Rectal smooth muscle tissue (tissue), 1 donor: Measurements from ENCODE around the gene IL21.

Experiments used
- H3K27ac ChIP-seq: one replicate; pipeline ENCODE4 v1.7.0; 2013; ENCODE audit warnings: low read depth, low read length, inconsistent platforms
- H3K27me3 ChIP-seq: one replicate; pipeline ENCODE4 v1.7.0; 2013; ENCODE audit warnings: low read length; ENCODE audit not compliant: control insufficient read depth, insufficient read depth
- H3K36me3 ChIP-seq: one replicate; pipeline ENCODE4 v1.7.0; 2013; ENCODE audit warnings: low read length; ENCODE audit not compliant: control insufficient read depth, insufficient read depth
- H3K4me1 ChIP-seq: one replicate; pipeline ENCODE4 v1.7.0; 2013; ENCODE audit warnings: low read length; ENCODE audit not compliant: control insufficient read depth, insufficient read depth
- H3K4me3 ChIP-seq: one replicate; pipeline ENCODE4 v1.7.0; 2013; ENCODE audit warnings: low read length
- H3K9ac ChIP-seq: one replicate; pipeline ENCODE4 v1.7.0; 2013; ENCODE audit warnings: low read length

IL21 gene

GRCh38 chr4:122623637-122624166 lies 2.8 kb upstream of the IL21 start:
- Histone ChIP-seq H3K4me1 (no peaks in the 10 kb centered on the region), H3K27me3 (no peaks in the 10 kb centered on the region), H3K27ac (no peak overlapping the region), H3K9ac (no peak overlapping the region), H3K4me3 (no peak overlapping the region), H3K36me3 (no peaks in the 10 kb centered on the region)

- Histone ChIP-seq H3K4me3 (no peak overlapping the region), H3K9ac (no peak overlapping the region), H3K27ac (no peak overlapping the region), H3K36me3 (no peaks in the 10 kb centered on the region), H3K27me3 (no peaks in the 10 kb centered on the region), H3K4me1 (no peaks in the 10 kb centered on the region)
These were observed 1.5 kb upstream of the IL21 start for GRCh38 chr4:122622400-122622799.

GRCh38 chr4:122619611-122620010 lies 1.3 kb downstream of the IL21 start:
- no peaks in the 10 kb centered on the region for H3K27me3 ChIP-seq
- H3K27ac ChIP-seq: no peak overlapping the region
- no peaks in the 10 kb centered on the region for H3K36me3 ChIP-seq
- no peak overlapping the region for H3K9ac ChIP-seq
- no peak overlapping the region for H3K4me3 ChIP-seq
- no peaks in the 10 kb centered on the region for H3K4me1 ChIP-seq

GRCh38 chr4:122617597-122618593 lies 3.0 kb downstream of the IL21 start:
- no peak overlapping the region for H3K4me3 ChIP-seq
- no peaks in the 10 kb centered on the region for H3K27me3 ChIP-seq
- no peaks in the 10 kb centered on the region for H3K36me3 ChIP-seq
- H3K9ac ChIP-seq: no peak overlapping the region
- H3K27ac ChIP-seq: no peak overlapping the region
- H3K4me1 ChIP-seq: no peaks in the 10 kb centered on the region

GRCh38 chr4:122616915-122617596 lies 3.8 kb downstream of the IL21 start:
- no peaks in the 10 kb centered on the region for H3K4me1 ChIP-seq
- no peaks in the 10 kb centered on the region for H3K27me3 ChIP-seq
- H3K4me3 ChIP-seq: no peak overlapping the region
- no peaks in the 10 kb centered on the region for H3K36me3 ChIP-seq
- no peak overlapping the region for H3K9ac ChIP-seq
- H3K27ac ChIP-seq: no peak overlapping the region

- Histone ChIP-seq H3K27ac (no peak overlapping the region), H3K4me1 (no peaks in the 10 kb centered on the region), H3K27me3 (no peaks in the 10 kb centered on the region), H3K9ac (no peak overlapping the region), H3K36me3 (no peaks in the 10 kb centered on the region), H3K4me3 (no peak overlapping the region)
These were observed 6.2 kb downstream of the IL21 start for GRCh38 chr4:122614621-122615020.

GRCh38 chr4:122612540-122612939 lies 8.3 kb downstream of the IL21 start:
- Histone ChIP-seq H3K27me3 (no peaks in the 10 kb centered on the region), H3K9ac (no peak overlapping the region), H3K36me3 (no peaks in the 10 kb centered on the region), H3K4me1 (no peaks in the 10 kb centered on the region), H3K27ac (no peak overlapping the region), H3K4me3 (no peak overlapping the region)

- Histone ChIP-seq H3K4me1 (no peaks in the 10 kb centered on the region), H3K27ac (no peak overlapping the region), H3K27me3 (no peaks in the 10 kb centered on the region), H3K36me3 (no peaks in the 10 kb centered on the region), H3K4me3 (no peak overlapping the region), H3K9ac (no peak overlapping the region)
These were observed 14.4 kb downstream of the IL21 start for GRCh38 chr4:122606364-122607043.

- Histone ChIP-seq H3K4me1 (no peaks in the 10 kb centered on the region), H3K36me3 (no peaks in the 10 kb centered on the region), H3K9ac (no peak overlapping the region), H3K27ac (no peak overlapping the region), H3K4me3 (no peak overlapping the region), H3K27me3 (peaks cover 4% of the 10 kb centered on the region)
These were observed 16.7 kb downstream of the IL21 start for GRCh38 chr4:122604146-122604545.

GRCh38 chr4:122603156-122603574 lies 17.7 kb downstream of the IL21 start:
- peaks cover 4% of the 10 kb centered on the region for H3K27me3 ChIP-seq
- no peak overlapping the region for H3K4me3 ChIP-seq

GRCh38 chr4:122602277-122603142 lies 18.4 kb downstream of the IL21 start:
- Histone ChIP-seq H3K4me3 (no peak overlapping the region), H3K4me1 (no peaks in the 10 kb centered on the region), H3K27me3 (peaks cover 4% of the 10 kb centered on the region), H3K27ac (no peak overlapping the region), H3K9ac (no peak overlapping the region), H3K36me3 (no peaks in the 10 kb centered on the region)

More at GRCh38 chr4:122603156-122603574, 17.7 kb downstream of the IL21 start:
- Histone ChIP-seq H3K27ac (no peak overlapping the region), H3K36me3 (no peaks in the 10 kb centered on the region), H3K9ac (no peak overlapping the region), H3K4me1 (no peaks in the 10 kb centered on the region)
